Measurements from ENCODE around the gene EDARADD. TPM values are rescaled to one million over a fixed set of nuclear protein-coding genes. Genes with fewer than 3 reads are reported as not detected.

Gene EDARADD
- total and polyA plus RNA-seq, 9 donors = 0.29 to 2.9 (median 0.51) TPM

DNA sequence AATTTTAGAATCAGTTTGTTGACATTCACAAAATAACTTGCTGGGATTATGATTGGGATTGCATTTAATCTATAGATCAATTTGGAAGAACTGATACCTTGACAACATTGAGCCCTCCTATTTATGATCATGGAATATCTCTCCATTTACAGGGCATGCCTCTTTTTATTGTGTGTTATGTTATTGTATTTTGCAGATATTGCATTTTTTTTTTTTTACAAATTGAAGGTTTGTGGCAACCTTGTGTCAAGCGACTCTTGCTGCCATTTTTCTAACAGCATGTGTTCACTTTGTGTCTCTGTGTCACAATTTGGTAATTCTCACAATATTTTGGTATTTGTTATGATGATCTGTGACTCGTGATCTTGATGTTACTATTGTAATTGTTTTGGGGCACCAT lies 46.3 kb downstream of the EDARADD start:
- Histone ChIP-seq H3K27me3 (no peaks in the 10 kb centered on the region), H3K4me1 (ENCODE audit: insufficient read depth) (no peaks in the 10 kb centered on the region), H3K36me3 (no peaks in the 10 kb centered on the region), H3K27ac (no peak overlapping the region), H3K9me3 (no peaks in the 10 kb centered on the region), H3K4me3 (no peak overlapping the region)
- no peak for TF ChIP-seq POLR2A (IDR thresholded peaks at IDR 0.05)
- no peak for TF ChIP-seq EP300 (IDR thresholded peaks at IDR 0.05)
- TF ChIP-seq, protein P1, sequence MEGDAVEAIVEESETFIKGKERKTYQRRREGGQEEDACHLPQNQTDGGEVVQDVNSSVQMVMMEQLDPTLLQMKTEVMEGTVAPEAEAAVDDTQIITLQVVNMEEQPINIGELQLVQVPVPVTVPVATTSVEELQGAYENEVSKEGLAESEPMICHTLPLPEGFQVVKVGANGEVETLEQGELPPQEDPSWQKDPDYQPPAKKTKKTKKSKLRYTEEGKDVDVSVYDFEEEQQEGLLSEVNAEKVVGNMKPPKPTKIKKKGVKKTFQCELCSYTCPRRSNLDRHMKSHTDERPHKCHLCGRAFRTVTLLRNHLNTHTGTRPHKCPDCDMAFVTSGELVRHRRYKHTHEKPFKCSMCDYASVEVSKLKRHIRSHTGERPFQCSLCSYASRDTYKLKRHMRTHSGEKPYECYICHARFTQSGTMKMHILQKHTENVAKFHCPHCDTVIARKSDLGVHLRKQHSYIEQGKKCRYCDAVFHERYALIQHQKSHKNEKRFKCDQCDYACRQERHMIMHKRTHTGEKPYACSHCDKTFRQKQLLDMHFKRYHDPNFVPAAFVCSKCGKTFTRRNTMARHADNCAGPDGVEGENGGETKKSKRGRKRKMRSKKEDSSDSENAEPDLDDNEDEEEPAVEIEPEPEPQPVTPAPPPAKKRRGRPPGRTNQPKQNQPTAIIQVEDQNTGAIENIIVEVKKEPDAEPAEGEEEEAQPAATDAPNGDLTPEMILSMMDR (IDR thresholded peaks at IDR 0.05) = no peak
- WGBS, 3 donors = 83 to 89% (median 84%) methylated on average over 2 of the region's 2 CpGs
- intact Hi-C loops (cut with DNase I) = no loop called here
- DNase-seq = no peak

DNA sequence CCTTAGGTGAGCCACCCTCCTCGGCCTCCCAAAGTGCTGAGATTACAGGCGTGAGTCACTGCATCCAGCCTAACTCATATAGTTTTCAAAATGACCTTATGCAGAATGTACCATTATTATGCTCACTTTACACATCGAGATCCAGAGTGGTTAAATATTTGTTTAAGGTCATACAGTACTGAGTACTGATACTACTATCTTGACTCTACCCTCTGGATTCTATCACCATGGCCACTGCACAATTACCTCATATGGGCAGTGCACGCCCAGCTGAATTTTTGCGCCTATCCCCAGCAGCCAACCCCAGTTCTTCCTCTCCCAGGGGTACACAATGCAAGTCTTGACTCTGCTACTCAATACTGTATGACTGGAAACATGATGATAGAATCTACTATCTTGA lies 56.7 kb downstream of the EDARADD start:
- Histone ChIP-seq H3K27ac (no peak overlapping the region), H3K36me3 (no peaks in the 10 kb centered on the region), H3K9me3 (no peaks in the 10 kb centered on the region), H3K4me1 (ENCODE audit: insufficient read depth) (no peaks in the 10 kb centered on the region), H3K4me3 (no peak overlapping the region), H3K27me3 (no peaks in the 10 kb centered on the region)
- intact Hi-C loops (cut with DNase I) = no loop called here
- WGBS, 3 donors = 90 to 93% (median 90%) methylated on average over 5 of the region's 5 CpGs
- TF ChIP-seq EP300 (IDR thresholded peaks at IDR 0.05) = no peak
- no peak for DNase-seq

DNA sequence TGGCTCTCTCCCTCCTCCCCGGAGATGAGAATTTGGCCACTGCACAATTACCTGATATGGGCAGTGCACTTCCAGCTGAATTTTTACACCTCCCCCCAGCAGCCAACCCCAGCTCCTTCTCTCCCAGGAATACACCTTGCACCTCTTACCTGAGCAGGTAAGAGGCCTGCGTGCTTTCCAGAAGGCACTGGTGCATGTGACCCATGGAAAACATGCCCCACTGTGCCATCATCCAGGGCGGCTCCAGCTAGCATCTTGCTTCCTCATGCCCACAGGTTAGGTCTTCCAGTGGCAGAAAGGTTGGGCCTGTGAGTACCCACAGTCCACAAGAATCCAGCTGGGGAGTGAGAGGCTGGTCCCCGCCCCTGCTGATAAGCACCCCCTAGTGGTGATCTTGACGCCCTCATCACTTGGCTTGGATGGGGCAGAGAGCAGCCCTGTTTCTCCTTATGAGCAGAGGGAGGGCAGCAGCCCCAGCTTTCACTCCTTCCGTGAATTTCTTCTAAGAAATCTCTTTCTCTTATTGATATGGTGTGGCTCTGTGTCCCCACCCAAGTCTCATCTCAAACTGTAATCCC lies 57.8 kb downstream of the EDARADD start:
- no peaks in the 10 kb centered on the region for H3K36me3 ChIP-seq
- no peak overlapping the region for H3K27ac ChIP-seq
- TF ChIP-seq EP300 (IDR thresholded peaks at IDR 0.05) = no peak
- TF ChIP-seq, protein P1 (IDR thresholded peaks at IDR 0.05) = no peak
- no peak for TF ChIP-seq POLR2A (IDR thresholded peaks at IDR 0.05)
- no peaks in the 10 kb centered on the region for H3K9me3 ChIP-seq
- 82 to 86% (median 86%) methylated on average over 6 of the region's 6 CpGs for WGBS, 3 donors
- no peaks in the 10 kb centered on the region for H3K27me3 ChIP-seq
- no peak for DNase-seq
- intact Hi-C loops (cut with DNase I) = no loop called here
- no peak overlapping the region for H3K4me3 ChIP-seq
- no peaks in the 10 kb centered on the region for H3K4me1 ChIP-seq (ENCODE audit: insufficient read depth)

DNA sequence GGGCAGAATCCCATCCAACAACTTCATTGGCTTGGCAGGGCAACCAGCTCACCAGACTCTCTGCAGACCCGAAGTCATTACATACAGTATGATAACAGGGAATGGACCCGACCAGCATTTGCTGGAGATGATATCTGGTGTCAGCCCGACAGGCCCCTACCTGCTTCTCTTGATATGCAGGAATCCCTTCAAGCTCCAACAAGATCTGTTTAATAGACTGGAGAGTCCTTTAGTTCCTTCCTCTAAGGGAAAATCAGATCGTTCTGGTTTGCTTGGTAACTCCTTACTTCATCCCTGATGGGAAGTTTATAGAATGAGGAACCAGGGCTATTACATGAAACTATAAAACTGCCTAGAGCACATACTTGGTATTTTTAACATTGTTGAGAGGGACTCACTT lies 61.2 kb downstream of the EDARADD start:
- Histone ChIP-seq H3K27me3 (no peaks in the 10 kb centered on the region), H3K9me3 (no peaks in the 10 kb centered on the region), H3K27ac (no peak overlapping the region), H3K4me3 (no peak overlapping the region), H3K4me1 (ENCODE audit: insufficient read depth) (no peaks in the 10 kb centered on the region), H3K36me3 (no peaks in the 10 kb centered on the region)
- intact Hi-C loops (cut with DNase I) = no loop called here
- WGBS, 3 donors = 82 to 92% (median 86%) methylated on average over 4 of the region's 4 CpGs
- DNase-seq = no peak
- TF ChIP-seq EP300 (IDR thresholded peaks at IDR 0.05) = no peak
- TF ChIP-seq POLR2A (IDR thresholded peaks at IDR 0.05) = no peak
- TF ChIP-seq, protein P1 (IDR thresholded peaks at IDR 0.05) = no peak

DNA sequence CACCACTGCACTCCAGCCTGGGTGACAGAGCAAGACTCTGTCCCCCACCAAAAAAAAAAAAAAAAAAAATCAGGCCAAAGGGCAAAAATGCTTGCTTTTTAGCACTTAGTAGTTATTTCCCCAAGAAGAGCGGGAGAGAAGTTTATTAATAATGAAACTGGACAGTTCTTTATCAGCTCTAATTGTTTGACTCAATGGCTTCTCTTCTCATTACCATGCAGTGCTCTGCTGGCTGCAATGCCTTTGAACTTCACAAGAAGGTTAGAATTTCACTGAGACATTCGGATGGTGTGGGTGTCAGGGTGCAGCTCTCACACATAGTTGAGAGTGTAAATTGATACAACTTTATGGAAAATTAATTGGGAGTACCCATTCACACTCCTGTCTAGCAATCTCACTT lies 63.7 kb downstream of the EDARADD start:
- TF ChIP-seq, protein P1 (IDR thresholded peaks at IDR 0.05) = no peak
- TF ChIP-seq POLR2A (IDR thresholded peaks at IDR 0.05) (no peak), EP300 (IDR thresholded peaks at IDR 0.05) (no peak)
- Histone ChIP-seq H3K27me3 (no peaks in the 10 kb centered on the region), H3K4me1 (ENCODE audit: insufficient read depth) (no peaks in the 10 kb centered on the region), H3K4me3 (no peak overlapping the region), H3K27ac (no peak overlapping the region), H3K9me3 (no peaks in the 10 kb centered on the region), H3K36me3 (no peaks in the 10 kb centered on the region)
- WGBS, 3 donors = 88 to 94% (median 92%) methylated on average over 2 of the region's 2 CpGs
- no peak for DNase-seq
- intact Hi-C loops (cut with DNase I) = no loop called here

All from ovary (tissue), 9 donors.